ENCODE results near the gene LSAMP.

The LSAMP gene

DNA sequence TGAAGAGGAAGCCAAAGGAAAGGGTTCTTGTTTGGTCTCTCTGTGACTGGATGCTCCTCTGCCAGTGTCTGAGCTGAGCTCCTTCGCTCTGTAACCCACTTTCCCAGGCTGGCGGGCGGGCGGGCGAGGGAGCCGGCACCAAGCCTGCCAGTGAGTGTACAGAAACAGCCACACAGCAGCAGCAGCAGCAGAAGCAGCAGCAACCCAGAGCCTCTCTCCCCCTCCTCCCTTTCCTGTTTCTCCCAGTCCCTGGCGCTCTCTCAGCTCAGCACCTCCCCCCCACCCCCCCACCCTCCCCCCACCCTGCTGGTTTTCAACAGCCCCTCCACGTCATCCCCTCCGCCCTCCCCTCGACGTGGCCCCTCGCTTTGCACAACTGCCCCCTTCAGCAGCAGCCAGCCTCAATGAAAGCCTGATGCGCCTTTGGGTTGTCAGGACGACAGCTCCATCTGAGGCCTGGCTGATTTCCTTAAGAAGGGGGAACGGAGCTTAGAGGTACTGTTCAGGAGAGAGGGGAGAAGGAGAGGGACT lies at the start of gene LSAMP:
LSAMP (minus strand) TSS at position 177 of the 531 bp plus-strand sequence.
- no peak for DNase-seq (ENCODE audit: low read depth in 2 of 3, low spot score in 2 of 3)

DNA sequence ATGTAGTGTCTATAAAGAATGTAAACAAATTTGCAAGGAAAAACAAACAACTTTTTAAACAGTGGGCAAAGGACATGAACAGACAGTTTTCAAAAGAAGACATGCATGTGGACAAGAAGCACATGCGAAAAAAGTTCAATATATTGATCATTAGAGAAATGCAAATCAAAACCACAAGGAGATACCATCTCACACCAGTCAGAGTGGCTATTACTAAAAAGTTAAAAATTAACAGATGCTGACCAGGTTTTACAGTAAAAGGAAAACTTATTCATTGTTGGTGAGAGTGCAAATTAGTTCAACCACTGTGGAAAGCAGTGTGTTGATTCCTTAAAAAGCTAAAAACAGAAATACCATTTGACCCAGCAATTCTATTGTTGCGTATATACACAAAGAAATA lies 47.1 kb upstream of the LSAMP start:
- DNase-seq (ENCODE audit: low read depth in 2 of 3, low spot score in 2 of 3): no peak

DNA sequence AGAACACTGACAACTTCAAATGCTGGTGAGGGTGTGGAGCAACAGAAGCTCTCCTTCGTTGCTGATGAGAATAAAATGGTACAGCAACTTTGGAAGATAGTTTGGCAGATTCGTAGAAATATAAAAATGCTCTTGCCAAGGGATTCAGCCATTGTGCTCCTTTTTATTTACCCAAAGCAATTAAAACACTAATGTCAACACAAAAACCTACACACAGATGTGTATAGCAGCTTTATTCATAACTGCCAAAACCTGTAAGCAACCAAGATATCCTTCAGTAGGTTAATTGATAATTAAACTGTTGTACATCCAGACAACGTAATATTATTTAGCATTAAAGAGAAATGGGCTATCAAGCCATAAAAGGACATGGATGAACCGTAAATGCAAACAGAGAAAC lies 37.8 kb upstream of the LSAMP start:
- no peak for DNase-seq (ENCODE audit: low read depth in 2 of 3, low spot score in 2 of 3)

DNA sequence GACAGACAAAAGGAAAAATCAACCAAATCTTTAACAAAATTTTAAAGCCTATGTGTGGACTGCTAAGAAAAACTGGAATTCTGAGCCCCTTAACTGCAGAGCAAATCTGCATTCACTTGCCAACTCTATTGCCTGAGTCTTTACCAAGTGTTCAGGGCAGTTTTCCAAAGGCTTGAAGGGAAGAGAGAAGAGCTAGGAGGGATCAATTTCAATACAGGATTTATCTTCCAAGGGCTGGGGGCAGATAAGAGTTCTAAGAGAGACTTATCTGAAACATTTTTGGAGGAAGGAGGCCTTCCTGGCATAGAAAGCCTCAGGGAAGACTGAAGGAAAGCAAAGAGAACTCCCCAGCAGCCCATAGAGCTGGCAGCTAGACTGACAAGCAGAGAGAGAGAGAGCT lies 31.4 kb upstream of the LSAMP start:
- no peak for DNase-seq (ENCODE audit: low read depth in 2 of 3, low spot score in 2 of 3)

GRCh38 chr3:116474801-116475200 lies 29.5 kb upstream of the LSAMP start:
- DNase-seq (ENCODE audit: low read depth in 2 of 3, low spot score in 2 of 3): no peak

GRCh38 chr3:116474032-116474780 lies 28.9 kb upstream of the LSAMP start:
- no peak for DNase-seq (ENCODE audit: low read depth in 2 of 3, low spot score in 2 of 3)

DNA sequence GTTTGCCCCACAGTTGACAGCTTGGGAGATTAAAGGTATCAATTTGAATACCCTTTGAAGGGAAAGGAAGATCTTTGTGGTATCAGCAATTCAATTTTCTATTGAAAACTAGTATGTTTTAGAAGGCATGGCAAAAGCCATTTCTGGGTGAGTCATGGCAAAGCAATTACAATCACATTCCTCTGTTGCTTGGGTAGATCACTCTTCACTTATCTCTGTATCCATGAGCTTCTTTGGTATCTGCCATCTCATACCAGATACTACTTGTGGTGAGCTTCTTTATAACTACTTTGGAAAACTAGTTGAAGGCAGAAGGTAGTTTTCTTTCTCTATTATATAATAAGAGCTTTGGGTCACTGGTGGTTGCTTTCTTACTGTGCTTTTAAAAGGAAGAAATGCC lies 28.3 kb upstream of the LSAMP start:
- no peak for DNase-seq (ENCODE audit: low read depth in 2 of 3, low spot score in 2 of 3)

DNA sequence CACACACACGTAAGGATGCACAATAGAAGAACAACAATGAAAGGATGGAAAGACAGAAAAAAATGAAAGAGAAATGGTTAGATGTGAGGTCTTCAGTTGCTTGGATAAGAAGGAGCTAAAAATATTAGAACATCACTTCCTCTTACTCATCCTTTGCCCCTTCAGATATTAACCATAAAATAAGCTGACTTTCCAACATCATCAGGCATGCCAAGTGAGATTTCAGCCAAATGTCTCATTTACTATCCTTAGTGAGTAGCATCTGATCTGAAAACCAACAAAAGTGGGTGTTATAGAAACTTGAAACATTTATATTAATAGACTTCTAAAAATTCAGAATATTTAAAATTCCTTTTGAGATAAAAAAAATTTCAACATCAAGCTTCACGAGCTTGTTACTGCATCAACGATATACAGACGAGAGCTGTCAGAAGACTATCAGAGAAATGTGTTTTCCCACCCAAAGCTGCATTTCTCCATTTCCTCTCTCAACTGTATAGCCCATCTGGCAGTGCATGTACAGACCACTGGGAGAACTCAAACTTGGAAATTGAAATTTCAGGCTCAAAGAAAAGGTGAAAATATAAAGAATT lies 25.4 kb upstream of the LSAMP start:
- DNase-seq (ENCODE audit: low read depth in 2 of 3, low spot score in 2 of 3): no peak

DNA sequence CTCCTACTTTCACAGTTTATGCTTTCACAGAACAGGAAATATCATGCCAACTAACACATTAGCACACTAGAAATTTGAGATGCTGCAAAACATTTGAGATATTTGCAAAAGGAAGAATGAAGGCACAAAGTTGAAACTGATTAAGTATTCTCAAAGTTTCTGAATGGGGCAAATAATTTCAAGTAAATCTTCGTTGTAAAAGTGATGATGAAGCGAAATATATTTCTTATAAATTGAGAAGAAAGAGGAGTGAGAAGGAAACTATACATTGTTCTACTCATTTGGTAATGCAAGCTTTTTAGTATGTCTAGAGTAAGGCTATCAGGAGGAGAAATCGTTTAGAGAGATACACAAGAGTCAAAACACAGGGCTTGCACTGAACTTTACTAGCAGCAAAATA lies 24.3 kb upstream of the LSAMP start:
- no peak for DNase-seq (ENCODE audit: low read depth in 2 of 3, low spot score in 2 of 3)

DNA sequence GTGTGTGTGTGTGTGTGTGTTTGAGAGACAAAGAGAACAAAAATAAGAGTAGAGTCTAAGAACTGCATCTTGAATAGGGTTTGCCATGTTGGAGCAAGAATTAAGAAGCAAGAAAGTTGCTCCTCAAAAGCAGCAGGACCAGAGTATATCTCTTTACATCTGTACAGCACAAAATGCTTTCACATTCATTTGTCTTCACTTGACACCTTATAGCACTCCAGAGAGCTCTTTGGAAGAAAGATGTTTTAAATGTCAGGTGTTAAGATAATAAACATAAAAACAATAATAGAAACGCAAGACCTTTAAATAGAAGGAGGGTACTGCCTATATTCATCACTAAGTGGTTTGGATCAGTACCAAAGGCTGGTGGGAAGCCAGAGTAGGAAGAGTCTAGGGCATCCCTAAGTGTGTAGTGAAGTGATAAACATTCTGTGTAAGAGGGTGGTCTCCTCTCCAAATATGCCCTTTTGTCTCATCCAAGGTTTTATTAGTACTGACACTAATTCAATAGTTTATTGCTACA lies 19.1 kb upstream of the LSAMP start:
- no peak for DNase-seq (ENCODE audit: low read depth in 2 of 3, low spot score in 2 of 3)

DNA sequence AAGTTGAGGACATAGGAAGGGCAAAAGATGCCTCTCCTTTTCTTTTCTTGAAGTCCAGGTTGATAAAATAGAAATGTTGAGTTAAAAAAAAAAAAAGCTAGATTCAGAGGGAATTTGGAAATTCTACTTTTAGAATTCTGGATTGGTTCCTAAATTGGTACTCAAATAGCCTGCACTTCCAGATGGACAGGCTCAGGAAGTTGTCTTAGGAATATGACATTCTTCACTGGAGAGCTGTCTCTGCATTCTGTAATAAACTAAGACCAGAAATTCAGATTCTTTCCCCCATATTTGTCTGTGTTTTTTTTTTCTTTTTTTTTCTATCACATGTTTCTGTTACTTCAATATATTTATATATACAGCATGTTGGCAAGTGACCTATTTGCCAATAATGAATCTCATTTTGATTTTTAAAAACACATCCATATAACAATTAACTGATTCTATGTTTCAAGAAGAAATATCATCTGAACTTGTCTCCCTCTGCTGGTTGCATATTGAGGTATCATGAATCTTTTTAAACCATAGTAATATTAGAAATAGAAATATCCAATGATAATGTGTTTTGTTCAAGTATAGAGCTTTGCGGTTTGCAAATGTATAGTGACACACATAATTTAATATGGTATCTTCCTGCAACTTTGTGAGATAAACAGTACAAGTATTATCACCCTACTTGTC lies 8.5 kb upstream of the LSAMP start:
- no peak for DNase-seq (ENCODE audit: low read depth in 2 of 3, low spot score in 2 of 3)

- no peak for DNase-seq (ENCODE audit: low read depth in 2 of 3, low spot score in 2 of 3)
Observed at GRCh38 chr3:116449546-116450350, 4.5 kb upstream of the LSAMP start.

DNA sequence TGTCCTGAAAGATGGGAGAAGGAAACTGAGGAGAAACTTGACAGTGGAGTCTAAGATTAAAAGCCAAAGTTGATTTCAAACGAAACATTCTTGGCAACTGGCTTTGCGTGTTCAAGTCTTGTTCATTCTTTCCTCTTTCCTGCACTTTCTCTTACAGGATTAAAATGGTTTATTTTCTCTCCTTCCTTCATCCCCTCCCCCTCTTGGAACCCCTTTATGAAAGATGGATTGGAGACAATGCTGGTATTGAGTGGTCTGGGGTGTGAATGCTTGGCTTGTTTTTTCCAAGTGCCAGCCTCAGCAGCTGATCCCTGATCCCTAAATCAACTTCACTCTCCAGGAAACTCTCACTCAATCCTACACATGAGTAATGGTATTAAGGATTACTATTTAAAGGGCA lies 703 bp upstream of the LSAMP start:
- no peak for DNase-seq (ENCODE audit: low read depth in 2 of 3, low spot score in 2 of 3)

DNA sequence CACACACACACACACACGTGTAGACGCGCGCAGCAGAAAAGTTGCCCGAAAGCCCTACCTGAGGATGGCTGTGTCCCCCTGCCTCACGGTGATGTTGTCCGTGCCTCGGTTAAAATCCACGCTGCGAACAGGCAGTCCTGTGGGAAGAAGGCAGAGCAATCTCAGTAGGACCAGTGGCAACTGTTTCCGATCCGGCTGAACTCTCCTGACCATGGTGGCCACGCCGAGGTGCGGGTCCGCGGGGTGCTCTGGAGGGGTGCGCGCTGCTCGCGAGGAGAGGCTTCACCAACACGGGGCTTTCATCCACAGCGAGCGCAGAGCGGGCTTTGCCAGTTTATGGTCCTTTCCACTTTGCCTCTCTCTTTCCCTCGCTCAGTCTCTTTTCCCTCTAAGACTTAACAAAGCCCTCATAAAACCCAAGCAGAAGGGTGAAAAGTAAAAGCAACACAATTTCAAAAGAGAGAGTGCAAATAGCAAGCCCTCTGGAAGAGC lies 422 bp downstream of the LSAMP start:
- DNase-seq (ENCODE audit: low read depth in 2 of 3, low spot score in 2 of 3): no peak

- no peak for DNase-seq (ENCODE audit: low read depth in 2 of 3, low spot score in 2 of 3)
Observed at GRCh38 chr3:116444115-116444747, 1.1 kb downstream of the LSAMP start.

DNA sequence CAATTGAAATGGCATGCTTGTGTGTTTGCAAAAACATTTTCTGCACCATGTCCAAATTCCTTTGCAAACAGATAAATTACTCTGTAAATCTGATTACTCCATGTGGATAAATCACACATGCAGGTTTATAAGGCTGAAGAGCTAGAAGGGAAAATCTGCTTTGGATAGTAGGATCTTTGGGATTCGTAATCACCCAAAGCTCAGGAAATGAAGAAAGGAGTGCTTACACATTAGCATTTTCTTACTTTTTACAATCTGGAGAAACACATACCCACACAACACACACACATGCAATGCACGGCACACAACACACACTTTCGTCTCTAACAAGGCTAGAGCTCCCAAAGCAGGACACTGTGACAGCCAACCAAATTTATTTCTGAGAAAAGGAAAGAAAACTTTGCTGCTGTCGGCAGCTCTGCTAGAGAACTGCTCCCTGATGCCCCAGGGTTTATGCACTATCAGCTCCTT lies 2.1 kb downstream of the LSAMP start:
- no peak for DNase-seq (ENCODE audit: low read depth in 2 of 3, low spot score in 2 of 3)

- DNase-seq (ENCODE audit: low read depth in 2 of 3, low spot score in 2 of 3): no peak
Observed at GRCh38 chr3:116442331-116443021, 2.8 kb downstream of the LSAMP start.

DNA sequence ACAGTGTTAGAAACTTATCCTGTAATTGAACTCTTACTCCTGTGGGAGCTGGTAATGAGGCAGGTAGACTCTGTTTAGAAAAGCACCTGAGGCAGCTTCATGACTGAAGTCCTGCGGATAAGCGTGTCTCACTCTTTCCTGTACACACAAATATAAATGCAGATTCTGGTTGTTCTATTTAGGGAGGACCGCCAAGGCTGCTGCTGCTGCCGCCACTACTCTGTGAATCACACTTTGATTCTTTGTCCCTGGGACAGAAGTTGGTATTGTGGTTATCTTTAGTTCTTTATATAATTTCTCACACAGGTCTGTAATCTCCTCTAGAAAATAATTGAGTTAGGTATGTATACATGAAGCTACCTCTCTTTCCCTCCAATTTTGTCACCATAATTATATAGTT lies 3.6 kb downstream of the LSAMP start:
- no peak for DNase-seq (ENCODE audit: low read depth in 2 of 3, low spot score in 2 of 3)

DNA sequence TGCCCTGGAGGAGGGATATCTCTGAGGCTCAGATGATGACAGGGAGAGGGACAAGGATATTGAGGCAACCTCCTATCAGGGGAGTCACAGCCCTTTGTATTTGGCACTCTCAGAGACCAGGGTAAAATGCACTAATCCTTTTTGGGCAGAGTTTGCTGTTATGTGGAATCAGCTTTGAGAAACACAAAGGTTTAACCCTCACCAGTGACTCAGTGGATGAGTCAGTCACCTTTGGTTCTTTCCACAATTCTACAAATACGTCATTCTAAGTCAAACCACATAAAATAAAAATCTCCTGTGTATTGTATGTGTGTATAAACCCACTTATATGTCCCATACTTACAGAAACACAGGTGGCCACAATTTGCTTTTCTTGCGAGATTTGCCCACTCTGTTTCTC lies 5.1 kb downstream of the LSAMP start:
- no peak for DNase-seq (ENCODE audit: low read depth in 2 of 3, low spot score in 2 of 3)

GRCh38 chr3:116433552-116433951 lies 11.7 kb downstream of the LSAMP start:
- DNase-seq (ENCODE audit: low read depth in 2 of 3, low spot score in 2 of 3): no peak

Measured in activated CD8-positive, alpha-beta memory T cell treated with anti-CD3 and anti-CD28 coated beads for 48 hours (primary cell).